ENCODE measurements around the gene MS4A18.

- TF ChIP-seq EZH2phosphoT487 (IDR thresholded peaks at IDR 0.05; ENCODE audit: insufficient read depth, low read depth) (no peak), EZH2 (IDR thresholded peaks at IDR 0.05; ENCODE audit: insufficient read depth, poor library complexity, severe bottlenecking) (no peak)
These were observed 44.6 kb upstream of the MS4A18 start for GRCh38 chr11:60679879-60680278.
